Choroid plexus epithelial cell (primary cell): Measurements from ENCODE around the gene NTM.

Source experiments
- DNase-seq: peaks from one replicate; pipeline ENCODE4 v3.0.0-alpha.2; 2010; ENCODE audit warnings: low read depth
- H3K4me3 ChIP-seq: 2 replicates; pipeline ENCODE4 v1.5.1; 2011; ENCODE audit warnings: low read depth, mild to moderate bottlenecking, control low read depth, low read length, moderate library complexity
- TF ChIP-seq, protein P1 (sequence below): conservative IDR thresholded peaks from 2 replicates; pipeline ENCODE4 v1.5.1; 2011; ENCODE audit warnings: low read depth, mild to moderate bottlenecking, control low read depth, inconsistent platforms, low read length, moderate library complexity

NTM gene

GRCh38 chr11:131626788-131627187 is 256.4 kb downstream of the NTM start:
- no peak overlapping the region for H3K4me3 ChIP-seq
- TF ChIP-seq, protein P1, sequence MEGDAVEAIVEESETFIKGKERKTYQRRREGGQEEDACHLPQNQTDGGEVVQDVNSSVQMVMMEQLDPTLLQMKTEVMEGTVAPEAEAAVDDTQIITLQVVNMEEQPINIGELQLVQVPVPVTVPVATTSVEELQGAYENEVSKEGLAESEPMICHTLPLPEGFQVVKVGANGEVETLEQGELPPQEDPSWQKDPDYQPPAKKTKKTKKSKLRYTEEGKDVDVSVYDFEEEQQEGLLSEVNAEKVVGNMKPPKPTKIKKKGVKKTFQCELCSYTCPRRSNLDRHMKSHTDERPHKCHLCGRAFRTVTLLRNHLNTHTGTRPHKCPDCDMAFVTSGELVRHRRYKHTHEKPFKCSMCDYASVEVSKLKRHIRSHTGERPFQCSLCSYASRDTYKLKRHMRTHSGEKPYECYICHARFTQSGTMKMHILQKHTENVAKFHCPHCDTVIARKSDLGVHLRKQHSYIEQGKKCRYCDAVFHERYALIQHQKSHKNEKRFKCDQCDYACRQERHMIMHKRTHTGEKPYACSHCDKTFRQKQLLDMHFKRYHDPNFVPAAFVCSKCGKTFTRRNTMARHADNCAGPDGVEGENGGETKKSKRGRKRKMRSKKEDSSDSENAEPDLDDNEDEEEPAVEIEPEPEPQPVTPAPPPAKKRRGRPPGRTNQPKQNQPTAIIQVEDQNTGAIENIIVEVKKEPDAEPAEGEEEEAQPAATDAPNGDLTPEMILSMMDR: no peak
- no peak for DNase-seq

DNA sequence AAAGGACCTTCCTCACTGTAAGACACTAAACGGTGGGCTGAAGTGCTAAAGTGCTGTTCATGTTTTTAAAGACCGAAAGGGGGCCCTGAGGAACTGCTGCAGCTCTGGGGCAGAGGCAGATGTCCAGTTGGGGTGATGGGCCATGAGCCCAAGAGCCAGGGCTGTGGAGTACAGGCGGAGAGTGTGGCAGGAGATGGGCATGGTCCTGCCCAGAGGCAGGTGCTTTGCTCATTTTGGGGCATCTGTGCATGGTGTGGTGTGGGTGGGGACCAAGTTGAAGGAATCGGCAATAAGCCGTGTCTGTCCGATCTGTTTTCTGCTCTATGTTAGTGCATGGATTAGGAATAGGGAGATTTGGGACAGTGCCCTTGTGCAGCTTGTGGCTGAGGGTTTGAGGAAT is 258.3 kb downstream of the NTM start:
- TF ChIP-seq, protein P1: no peak
- no peak for DNase-seq
- H3K4me3 ChIP-seq: no peak overlapping the region

DNA sequence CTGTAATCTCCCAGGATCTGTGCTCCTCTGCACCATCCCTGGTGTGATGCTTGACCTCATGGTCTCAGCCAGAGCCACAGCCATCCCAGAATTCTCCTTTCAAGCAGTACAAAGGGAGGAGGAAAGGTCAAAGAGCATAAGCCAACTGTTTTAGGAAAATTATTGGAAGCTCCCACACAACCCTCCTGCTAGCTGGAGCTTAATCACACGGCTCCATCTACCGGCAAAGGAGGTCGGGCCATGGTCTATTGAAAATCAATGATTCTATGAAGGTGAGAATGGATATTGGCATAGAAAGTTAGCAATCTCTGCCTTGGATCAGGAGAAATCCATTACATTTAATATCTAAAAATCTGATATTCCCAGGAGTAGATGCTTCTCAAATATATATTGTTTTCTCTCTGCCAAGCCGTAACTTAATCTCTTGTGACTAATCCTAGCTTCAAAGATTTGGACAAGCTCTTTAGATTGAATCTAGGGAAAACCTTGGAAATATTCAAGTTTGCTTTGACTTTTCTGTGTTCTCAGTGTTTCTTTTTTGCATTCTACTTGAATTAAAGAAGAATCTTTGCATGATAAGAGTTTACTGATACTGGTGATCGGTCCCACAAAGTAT is 259.6 kb downstream of the NTM start:
- no peak overlapping the region for H3K4me3 ChIP-seq
- TF ChIP-seq, protein P1: peak; percentile 68
- peak; percentile 18 for DNase-seq

DNA sequence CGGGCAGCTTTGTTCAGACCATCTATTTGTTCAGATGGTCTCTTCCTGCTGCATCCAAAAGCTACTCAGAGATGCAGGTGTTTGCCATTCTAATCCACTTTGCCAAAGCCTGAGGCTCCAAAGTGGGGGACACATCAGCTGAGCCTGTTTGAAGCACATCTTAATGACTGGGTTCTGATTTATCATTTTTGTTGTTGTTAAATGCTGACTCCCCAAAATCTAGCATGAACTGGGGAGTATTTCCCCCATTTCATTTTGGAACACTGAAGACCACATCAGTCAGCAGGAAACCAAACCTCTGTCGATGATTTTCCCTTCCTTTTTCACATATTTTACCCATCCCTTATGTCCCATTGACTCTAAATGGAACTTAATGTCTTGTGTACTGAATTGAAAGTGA is 262.6 kb downstream of the NTM start:
- TF ChIP-seq, protein P1: no peak
- no peak overlapping the region for H3K4me3 ChIP-seq
- no peak for DNase-seq

- TF ChIP-seq, protein P1: no peak
- no peak for DNase-seq
- H3K4me3 ChIP-seq: no peak overlapping the region
These were observed 263.7 kb downstream of the NTM start for GRCh38 chr11:131633921-131634715.

GRCh38 chr11:131637469-131638175 is 267.2 kb downstream of the NTM start:
- no peak overlapping the region for H3K4me3 ChIP-seq
- DNase-seq: no peak
- TF ChIP-seq, protein P1: no peak
